Brain pericyte (primary cell): ENCODE measurements around the gene PAK4.
"Not testable (repeated sequence)": the region's sequence is repeated elsewhere in the genome, so short reads cannot be mapped to it uniquely, and the experiment has no call there.

Source experiments
- DNase-seq: peaks from one replicate; pipeline ENCODE4 v3.0.0-alpha.2; 2012; ENCODE audit warnings: low read depth, low spot score

PAK4 gene

GRCh38 chr19:39207293-39207836 is 81.8 kb downstream of the PAK4 start:
- DNase-seq, result no peak

GRCh38 chr19:39208175-39208795 is 82.7 kb downstream of the PAK4 start:
- no peak for DNase-seq

- DNase-seq, result no peak
Measured at GRCh38 chr19:39209196-39209595, 83.6 kb downstream of the PAK4 start.

- no peak for DNase-seq
Measured at GRCh38 chr19:39211731-39212374, 86.3 kb downstream of the PAK4 start.

GRCh38 chr19:39212375-39212742 is 86.8 kb downstream of the PAK4 start:
- no peak for DNase-seq

GRCh38 chr19:39215323-39215722 is 89.7 kb downstream of the PAK4 start:
- not testable (repeated sequence) for DNase-seq

GRCh38 chr19:39217094-39217493 is 91.5 kb downstream of the PAK4 start:
- DNase-seq, result no peak

GRCh38 chr19:39218230-39219007 is 92.8 kb downstream of the PAK4 start:
- no peak for DNase-seq

- DNase-seq, result not testable (repeated sequence)
Measured at GRCh38 chr19:39219108-39219507, 93.5 kb downstream of the PAK4 start.

- DNase-seq, result no peak
Measured at GRCh38 chr19:39223703-39224279, 98.2 kb downstream of the PAK4 start.

GRCh38 chr19:39224910-39225309 is 99.3 kb downstream of the PAK4 start:
- no peak for DNase-seq
